Suprapubic skin (tissue), 4 donors: ENCODE results near the gene SYPL1.

Source experiments
- POLR2A ChIP-seq, 2 donors: fragments of 450-650 bp; IDR thresholded peaks; one replicate each; pipeline ENCODE4 v1.6.1; 2017; ENCODE audit warnings: antibody characterized with exemption in 2 of 2, mild to moderate bottlenecking in 2 of 2, moderate library complexity in 2 of 2
- POLR2AphosphoS5 ChIP-seq, 3 donors: sonication (generic); formaldehyde crosslinking; IDR thresholded peaks; one replicate each; pipeline ENCODE4 v1.6.1; 2017; ENCODE audit warnings: antibody characterized with exemption in 3 of 3
- TF ChIP-seq, protein P1 (sequence below), 2 donors: fragments of 200-600 bp in 1 of 2; fragments of 450-650 bp in 1 of 2; sonication (generic) in 1 of 2; IDR thresholded peaks; one replicate each; pipeline ENCODE4 v1.5.1; 2016 to 2019; ENCODE audit warnings: antibody characterized with exemption in 2 of 2, mild to moderate bottlenecking in 1 of 2, moderate library complexity in 1 of 2

GRCh38 chr7:106120500-106120899, 8.4 kb upstream of the SYPL1 start:
- TF ChIP-seq, protein P1, sequence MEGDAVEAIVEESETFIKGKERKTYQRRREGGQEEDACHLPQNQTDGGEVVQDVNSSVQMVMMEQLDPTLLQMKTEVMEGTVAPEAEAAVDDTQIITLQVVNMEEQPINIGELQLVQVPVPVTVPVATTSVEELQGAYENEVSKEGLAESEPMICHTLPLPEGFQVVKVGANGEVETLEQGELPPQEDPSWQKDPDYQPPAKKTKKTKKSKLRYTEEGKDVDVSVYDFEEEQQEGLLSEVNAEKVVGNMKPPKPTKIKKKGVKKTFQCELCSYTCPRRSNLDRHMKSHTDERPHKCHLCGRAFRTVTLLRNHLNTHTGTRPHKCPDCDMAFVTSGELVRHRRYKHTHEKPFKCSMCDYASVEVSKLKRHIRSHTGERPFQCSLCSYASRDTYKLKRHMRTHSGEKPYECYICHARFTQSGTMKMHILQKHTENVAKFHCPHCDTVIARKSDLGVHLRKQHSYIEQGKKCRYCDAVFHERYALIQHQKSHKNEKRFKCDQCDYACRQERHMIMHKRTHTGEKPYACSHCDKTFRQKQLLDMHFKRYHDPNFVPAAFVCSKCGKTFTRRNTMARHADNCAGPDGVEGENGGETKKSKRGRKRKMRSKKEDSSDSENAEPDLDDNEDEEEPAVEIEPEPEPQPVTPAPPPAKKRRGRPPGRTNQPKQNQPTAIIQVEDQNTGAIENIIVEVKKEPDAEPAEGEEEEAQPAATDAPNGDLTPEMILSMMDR (IDR thresholded peaks at IDR 0.05) = no peak
- TF ChIP-seq POLR2A (IDR thresholded peaks at IDR 0.05) (no peak), POLR2AphosphoS5 (IDR thresholded peaks at IDR 0.05) (no peak)
